HuH-7 (cell line): ENCODE measurements around the gene DCHS1.

Source experiments
- DNase-seq: peaks from one replicate; pipeline ENCODE4 v3.0.0; 2011; ENCODE audit warnings: low spot score

Gene DCHS1

GRCh38 chr11:6673523-6674218 is 18.1 kb upstream of the DCHS1 start:
- no peak for DNase-seq

- no peak for DNase-seq
Observed at GRCh38 chr11:6671991-6672390, 16.4 kb upstream of the DCHS1 start.

GRCh38 chr11:6670202-6670830 is 14.7 kb upstream of the DCHS1 start:
- no peak for DNase-seq

DNA sequence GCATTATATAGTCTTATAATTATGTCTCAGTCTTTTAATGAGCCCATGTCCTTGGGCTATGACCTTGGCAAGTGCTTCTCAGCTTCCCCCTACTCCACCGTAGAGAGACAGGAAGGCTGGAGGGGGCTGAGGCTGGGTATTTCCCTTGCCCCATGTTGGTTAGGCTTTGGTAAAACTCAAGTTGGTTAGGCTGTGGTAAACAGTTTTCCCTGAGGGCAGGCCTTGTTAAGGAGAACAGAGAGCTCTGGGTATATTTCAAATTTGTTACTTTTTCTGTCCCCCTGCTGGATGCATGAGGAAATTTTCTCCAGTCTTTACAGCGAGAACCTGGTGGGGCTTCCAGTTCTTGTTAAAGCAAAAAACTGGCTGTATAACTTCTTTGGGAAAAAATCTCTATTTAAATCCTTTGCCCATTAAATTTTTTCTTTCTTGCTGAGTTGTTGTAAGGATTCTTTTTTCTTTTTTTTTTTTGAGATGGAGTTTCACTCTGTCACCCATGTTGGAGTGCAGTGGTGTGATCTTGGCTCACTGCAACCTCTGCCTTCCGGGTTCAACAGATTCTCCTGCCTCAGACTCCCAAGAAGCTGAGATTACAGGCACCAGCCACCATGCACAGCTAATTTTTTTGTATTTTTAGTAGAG is 12.2 kb upstream of the DCHS1 start:
- DNase-seq = no peak

DNA sequence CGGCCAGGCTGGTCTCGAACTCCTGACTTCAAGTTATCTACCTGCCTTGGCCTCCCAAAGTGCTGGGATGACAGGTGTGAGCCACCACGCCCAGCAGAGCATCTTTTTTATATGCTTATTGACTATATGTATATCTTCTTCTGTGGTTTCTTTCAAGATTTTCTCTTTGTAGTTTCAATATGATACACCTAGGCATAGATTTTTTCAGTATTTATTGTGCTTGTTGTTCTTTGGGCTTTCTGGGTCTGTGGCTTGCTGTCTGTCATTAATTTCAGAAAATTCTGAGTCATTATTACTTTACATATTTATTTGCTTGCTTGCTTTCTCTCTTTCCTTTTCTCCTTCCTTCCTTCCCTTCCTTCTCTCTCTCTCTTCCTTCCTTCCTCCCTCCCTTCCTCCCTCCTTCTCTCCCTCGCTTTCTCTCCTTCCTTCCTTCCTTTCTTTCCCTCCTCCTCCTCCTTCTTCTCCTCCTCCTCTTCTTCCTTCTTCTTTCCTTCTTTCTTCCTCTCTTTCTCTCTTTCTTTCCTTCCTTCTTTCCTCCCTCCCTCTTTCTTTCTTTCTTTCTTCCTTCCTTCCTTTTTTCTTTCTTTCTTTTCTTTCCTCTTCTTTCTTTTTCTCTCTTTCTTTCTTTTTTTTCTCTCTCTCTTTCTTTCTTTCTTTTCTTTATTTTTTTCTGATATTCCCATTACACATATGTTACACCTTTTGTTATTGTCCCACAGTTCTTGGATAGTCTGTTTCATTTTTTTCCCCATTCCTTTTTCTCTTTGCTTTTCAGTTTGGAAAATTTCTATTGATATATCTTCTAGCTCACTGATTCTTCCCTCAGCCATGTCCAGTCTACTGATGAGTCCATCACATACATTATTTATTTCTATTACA is 10.9 kb upstream of the DCHS1 start:
- no peak for DNase-seq

DNA sequence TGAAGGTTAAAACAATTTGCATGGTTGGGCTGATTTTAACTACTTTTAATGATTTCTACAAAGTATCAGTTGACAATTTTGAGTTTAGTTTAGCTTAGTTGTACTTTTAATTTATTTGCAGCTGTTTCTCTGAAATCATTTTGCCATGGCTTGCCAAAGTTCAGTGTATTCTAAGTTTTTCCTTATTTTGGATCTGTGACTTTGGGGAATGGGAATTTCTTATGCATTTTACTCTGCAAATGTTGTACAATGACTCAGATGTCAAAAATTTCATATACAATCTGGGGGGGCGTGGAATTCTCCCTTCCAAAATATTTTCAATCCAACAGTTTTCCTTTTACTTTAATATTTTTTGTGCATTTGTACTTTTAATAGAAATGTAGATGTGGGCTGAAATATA is 8.9 kb upstream of the DCHS1 start:
- DNase-seq = no peak

GRCh38 chr11:6663794-6664469 is 8.3 kb upstream of the DCHS1 start:
- DNase-seq = no peak

DNA sequence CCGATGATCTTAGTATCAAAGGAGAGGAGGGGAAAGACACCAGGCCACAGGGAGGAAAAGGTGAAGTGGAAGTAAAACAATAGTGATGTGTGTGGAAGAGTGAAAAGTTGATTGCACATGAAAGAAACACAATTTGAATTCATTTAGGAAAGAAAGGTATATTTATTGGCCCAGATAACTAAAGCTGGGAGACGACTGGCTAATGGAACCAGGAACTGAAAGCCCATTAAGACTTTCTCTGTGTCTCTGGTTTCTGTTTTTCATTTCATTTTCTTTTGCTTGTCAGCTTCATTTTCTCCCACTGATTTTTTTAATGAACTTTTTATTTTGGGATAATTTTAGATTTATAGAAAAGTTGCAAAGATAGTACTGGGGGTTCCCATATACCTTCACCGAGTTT is 5.1 kb upstream of the DCHS1 start:
- no peak for DNase-seq

GRCh38 chr11:6658647-6659046 is 3.0 kb upstream of the DCHS1 start:
- no peak for DNase-seq

DNA sequence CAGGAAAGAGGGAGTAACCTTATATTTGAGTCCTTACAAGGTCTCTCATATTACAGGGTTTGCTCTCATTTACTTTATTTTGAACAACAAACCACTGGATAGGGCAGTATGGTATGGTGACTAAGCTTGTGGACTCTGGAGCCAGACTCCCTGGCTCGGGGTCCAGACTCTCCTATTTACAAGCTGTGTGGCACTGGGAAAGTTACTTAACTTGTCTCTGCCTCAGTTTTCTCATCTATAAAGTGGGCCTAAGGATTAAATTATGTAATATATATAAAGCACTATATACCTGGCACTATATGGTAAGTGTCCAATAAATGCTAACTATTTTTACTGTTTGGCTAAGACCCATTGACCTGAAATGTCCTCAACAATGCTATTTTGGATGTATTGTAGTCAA is 1.7 kb upstream of the DCHS1 start:
- DNase-seq = no peak

GRCh38 chr11:6656936-6657335 is 1.3 kb upstream of the DCHS1 start:
- DNase-seq = no peak

DNA sequence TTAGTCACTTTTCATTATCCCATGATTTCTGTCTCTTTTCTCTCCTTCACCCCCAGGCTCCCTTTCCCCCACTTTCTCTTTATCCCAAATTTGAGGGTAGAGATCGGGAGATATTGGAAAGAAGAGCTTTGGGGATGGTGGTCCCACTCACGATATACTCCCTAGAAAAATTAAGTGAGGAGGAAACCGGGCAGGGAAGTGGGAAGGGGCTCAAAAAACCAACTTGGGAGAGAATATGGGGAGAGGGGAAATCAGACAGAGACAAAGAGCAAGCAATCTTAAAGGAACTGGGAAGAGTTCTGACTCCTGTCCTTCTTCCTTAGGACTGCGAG is 941 bp upstream of the DCHS1 start:
- no peak for DNase-seq

DNA sequence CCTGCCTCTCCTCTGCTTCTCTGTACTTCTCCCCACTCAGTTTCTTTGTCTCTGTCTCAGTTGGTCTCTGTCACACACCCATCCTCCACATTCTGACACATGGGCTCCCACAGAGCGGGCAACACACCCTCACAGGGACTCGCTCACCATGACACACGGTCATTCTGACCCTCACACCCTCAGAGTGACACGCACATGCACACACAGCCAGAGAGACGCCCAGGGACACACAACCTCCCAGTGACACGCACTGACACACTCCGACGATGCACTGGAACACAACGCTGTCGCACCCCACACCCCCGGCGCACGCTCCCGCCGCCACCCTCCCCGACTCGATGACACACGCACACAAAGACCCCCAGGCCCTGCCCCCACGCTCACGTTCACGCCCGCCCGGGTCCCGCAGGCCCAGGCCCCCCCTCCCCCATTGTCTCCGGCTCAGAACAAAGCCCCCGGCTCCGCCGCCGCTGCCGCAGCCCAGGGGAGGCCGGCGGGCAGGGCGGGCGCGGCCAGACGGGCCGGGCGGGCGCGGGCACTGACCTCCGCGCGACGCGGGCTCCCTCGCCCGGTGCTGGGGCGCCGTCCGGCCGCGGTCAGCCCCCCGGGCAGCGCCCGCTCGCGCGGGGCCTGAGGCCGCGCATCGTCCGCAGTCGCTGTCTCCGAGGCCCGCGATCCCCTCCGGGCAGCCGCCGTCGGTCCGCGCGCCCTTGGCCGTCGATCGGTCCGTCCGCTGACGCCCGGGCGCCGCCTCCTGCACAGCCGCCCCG is 404 bp downstream of the DCHS1 start:
- DNase-seq = no peak

GRCh38 chr11:6654281-6655019 is 1.2 kb downstream of the DCHS1 start:
- DNase-seq = peak; percentile 56

GRCh38 chr11:6653656-6654055 is 2.0 kb downstream of the DCHS1 start:
- DNase-seq = no peak

GRCh38 chr11:6653097-6653496 is 2.5 kb downstream of the DCHS1 start:
- no peak for DNase-seq

GRCh38 chr11:6652182-6652581 is 3.4 kb downstream of the DCHS1 start:
- no peak for DNase-seq

- DNase-seq = no peak
Observed at GRCh38 chr11:6650980-6651379, 4.6 kb downstream of the DCHS1 start.

- no peak for DNase-seq
Observed at GRCh38 chr11:6650104-6650503, 5.5 kb downstream of the DCHS1 start.

DNA sequence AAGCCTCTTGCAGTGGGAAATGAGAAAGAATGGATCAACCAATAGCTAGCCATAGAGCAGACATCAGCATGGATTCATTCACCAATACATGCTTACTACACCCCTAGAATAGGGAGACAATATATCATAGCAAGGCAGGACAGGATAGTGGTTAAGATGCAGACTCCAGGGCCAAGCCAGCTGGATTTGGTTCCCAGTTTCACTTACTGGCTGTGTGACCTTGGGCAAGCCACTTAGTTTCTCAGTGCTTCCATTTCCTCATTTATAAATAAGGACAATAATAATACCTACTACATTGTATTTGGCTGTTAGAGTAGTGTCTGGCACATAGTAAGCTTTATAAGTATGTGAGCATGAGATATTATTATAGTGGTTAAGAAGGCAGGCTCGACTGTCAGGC is 7.1 kb downstream of the DCHS1 start:
- no peak for DNase-seq

- no peak for DNase-seq
Observed at GRCh38 chr11:6647836-6648235, 7.8 kb downstream of the DCHS1 start.
